ENCODE data around the gene OR5M10. TPM values are rescaled to one million over a fixed set of nuclear protein-coding genes. Genes with fewer than 3 reads are reported as not detected.

The OR5M10 gene
- total RNA-seq = not detected
- polyA plus RNA-seq = not detected

- H3K27ac ChIP-seq (ENCODE audit: low read depth in 1 of 2, low read length in 2 of 2) = no peak within 1 kb of the TSS
- no peaks in the 10 kb centered on the region for H3K36me3 ChIP-seq (ENCODE audit: control insufficient read depth in 4 of 4, insufficient read depth in 3 of 4, low read depth in 1 of 4, low read length in 3 of 4)
- DNase-seq (ENCODE audit: low spot score) = no peak
- TF ChIP-seq YY1 (IDR thresholded peaks at IDR 0.05) (no peak), CTCF (IDR thresholded peaks at IDR 0.05; ENCODE audit: low read depth, low read length, missing input control) (no peak), GABPA (IDR thresholded peaks at IDR 0.05 in 1 of 2, conservative IDR thresholded peaks at IDR 0.05 in 1 of 2) (no peak)
- no peaks in the 10 kb centered on the region for H3K9me3 ChIP-seq (ENCODE audit: control insufficient read depth in 4 of 4, low read length in 3 of 4)
- no peaks in the 10 kb centered on the region for H3K27me3 ChIP-seq (ENCODE audit: control insufficient read depth in 4 of 4, insufficient read depth in 4 of 4, low read length in 3 of 4)
- 39% methylated on average over 3 of the region's 3 CpGs for WGBS
- no peak within 1 kb of the TSS for H3K4me3 ChIP-seq (ENCODE audit: low read depth in 1 of 3, low read length in 3 of 3)
- no peak within 1 kb of the TSS for H3K9ac ChIP-seq (ENCODE audit: low read depth in 1 of 2, low read length in 2 of 2)
- H3K4me1 ChIP-seq (ENCODE audit: control insufficient read depth in 4 of 4, insufficient read depth in 4 of 4, low read length in 3 of 4) = no peaks in the 10 kb centered on the region
Measured at GRCh38 chr11:56577621-56578020, at the start of gene OR5M10. OR5M10 (minus strand) TSS chr11:56577721; CDS start chr11:56577721, 0 bp downstream.

GRCh38 chr11:56625946-56626345, 48.4 kb upstream of the OR5M10 start:
- H3K9me3 ChIP-seq (ENCODE audit: control insufficient read depth in 4 of 4, low read length in 3 of 4) = no peaks in the 10 kb centered on the region
- DNase-seq (ENCODE audit: low spot score) = no peak
- H3K9ac ChIP-seq (ENCODE audit: low read depth in 1 of 2, low read length in 2 of 2) = no peak overlapping the region
- H3K4me1 ChIP-seq (ENCODE audit: control insufficient read depth in 4 of 4, insufficient read depth in 4 of 4, low read length in 3 of 4) = no peaks in the 10 kb centered on the region
- no peaks in the 10 kb centered on the region for H3K27me3 ChIP-seq (ENCODE audit: control insufficient read depth in 4 of 4, insufficient read depth in 4 of 4, low read length in 3 of 4)
- TF ChIP-seq REST (IDR thresholded peaks at IDR 0.05) = no peak
- no peak for TF ChIP-seq NR2F2 (IDR thresholded peaks at IDR 0.05)
- TF ChIP-seq YY1 (IDR thresholded peaks at IDR 0.05) = no peak
- TF ChIP-seq TAF1 (conservative IDR thresholded peaks at IDR 0.05) = no peak
- no peak for TF ChIP-seq SP1 (IDR thresholded peaks at IDR 0.05)
- no peak for TF ChIP-seq JUND (IDR thresholded peaks at IDR 0.05)
- TF ChIP-seq HNF4A (conservative IDR thresholded peaks at IDR 0.05) = no peak
- TF ChIP-seq ZBTB33 (IDR thresholded peaks at IDR 0.05) = no peak
- no peak for TF ChIP-seq CTCF (IDR thresholded peaks at IDR 0.05; ENCODE audit: low read depth, low read length, missing input control)
- no peak for TF ChIP-seq FOXA2 (IDR thresholded peaks at IDR 0.05)
- no peak for TF ChIP-seq GABPA (IDR thresholded peaks at IDR 0.05 in 1 of 2, conservative IDR thresholded peaks at IDR 0.05 in 1 of 2)
- no peaks in the 10 kb centered on the region for H3K36me3 ChIP-seq (ENCODE audit: control insufficient read depth in 4 of 4, insufficient read depth in 3 of 4, low read depth in 1 of 4, low read length in 3 of 4)
- no peak overlapping the region for H3K4me3 ChIP-seq (ENCODE audit: low read depth in 1 of 3, low read length in 3 of 3)
- WGBS = 47% methylated on average over 2 of the region's 2 CpGs
- H3K27ac ChIP-seq (ENCODE audit: low read depth in 1 of 2, low read length in 2 of 2) = no peak overlapping the region

Data from liver (tissue), 9 donors.